Measurements from ENCODE around the gene CACNA1H.

CACNA1H gene

DNA sequence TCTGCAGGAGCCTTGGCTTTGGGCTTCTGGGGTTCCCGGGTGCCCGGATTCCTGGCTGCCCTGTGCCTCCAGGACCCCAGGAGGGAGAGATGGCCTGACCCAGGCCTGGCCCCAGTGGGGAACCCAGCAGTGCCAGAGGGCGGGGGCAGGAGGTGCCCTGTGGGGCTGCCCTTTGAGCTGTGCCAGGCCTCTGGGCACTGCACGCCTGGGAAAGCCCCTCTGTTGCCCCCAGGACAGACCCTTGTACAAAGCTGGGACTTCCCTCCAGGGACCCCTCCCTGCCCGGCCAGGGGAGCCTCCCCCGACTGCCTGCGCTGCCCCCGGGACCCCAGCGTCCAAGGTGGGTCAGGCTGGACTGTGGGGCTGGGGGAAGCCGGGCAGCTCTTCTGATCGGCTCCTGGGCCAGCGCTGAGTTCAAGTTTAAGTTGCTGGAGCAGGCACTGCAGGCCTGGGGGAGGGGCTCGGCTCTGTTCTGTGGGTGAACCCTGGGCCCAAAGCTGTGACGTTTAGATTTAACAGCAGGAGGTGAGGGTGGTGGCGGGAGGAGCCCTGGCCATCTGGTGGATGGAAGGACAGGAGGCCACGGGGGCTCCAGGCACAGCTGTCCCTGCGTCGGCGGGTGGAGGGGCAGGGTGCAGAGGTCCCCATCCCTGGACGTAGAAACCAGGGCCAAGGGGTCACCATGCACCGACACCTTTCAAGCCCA is 29.2 kb upstream of the CACNA1H start:
- Histone ChIP-seq H3K9me3 (ENCODE audit: control insufficient read depth, low read length) (no peaks in the 10 kb centered on the region), H3K4me1 (ENCODE audit: control insufficient read depth, insufficient read depth, low read length, poor library complexity, severe bottlenecking) (peaks cover 4% of the 10 kb centered on the region), H3K36me3 (ENCODE audit: control insufficient read depth, insufficient read depth, low read length) (no peaks in the 10 kb centered on the region), H3K27ac (ENCODE audit: low read depth, low read length, severe bottlenecking) (no peak overlapping the region), H3K4me3 (ENCODE audit: extremely low read depth, insufficient read depth, low read length, poor library complexity, severe bottlenecking) (no peak overlapping the region)
- WGBS, 2 experiments (ENCODE audit: insufficient coverage in 2 of 2), result 87 to 89% methylated on average over 20 to 21 of the region's 21 CpGs

DNA sequence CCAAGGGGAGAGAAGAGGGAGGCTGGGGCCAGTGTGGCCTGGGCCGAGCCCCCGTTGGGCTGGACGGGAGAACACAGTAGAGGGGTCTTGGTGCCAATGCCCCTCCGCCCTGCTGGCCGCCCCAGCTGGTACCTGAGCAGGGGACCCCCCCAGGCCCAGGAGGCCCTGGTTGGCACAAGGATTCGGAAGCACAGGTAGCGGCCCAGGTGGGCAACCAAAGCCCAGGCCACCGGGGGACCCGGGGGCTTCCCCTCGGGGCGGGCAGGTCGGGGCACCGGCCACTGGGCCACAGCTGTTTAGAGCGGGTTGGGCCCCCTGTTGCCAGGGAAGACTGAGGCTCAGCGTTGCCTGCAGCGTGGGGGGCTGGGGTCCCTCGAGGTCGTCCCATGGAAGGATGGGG is 28.6 kb upstream of the CACNA1H start:
- H3K27ac ChIP-seq (ENCODE audit: low read depth, low read length, severe bottlenecking), result no peak overlapping the region
- H3K9me3 ChIP-seq (ENCODE audit: control insufficient read depth, low read length), result no peaks in the 10 kb centered on the region
- WGBS, 2 experiments (ENCODE audit: insufficient coverage in 2 of 2), result 92 to 95% methylated on average over 13 to 17 of the region's 18 CpGs
- no peak overlapping the region for H3K4me3 ChIP-seq (ENCODE audit: extremely low read depth, insufficient read depth, low read length, poor library complexity, severe bottlenecking)
- H3K36me3 ChIP-seq (ENCODE audit: control insufficient read depth, insufficient read depth, low read length), result no peaks in the 10 kb centered on the region
- peaks cover 5% of the 10 kb centered on the region for H3K4me1 ChIP-seq (ENCODE audit: control insufficient read depth, insufficient read depth, low read length, poor library complexity, severe bottlenecking)

DNA sequence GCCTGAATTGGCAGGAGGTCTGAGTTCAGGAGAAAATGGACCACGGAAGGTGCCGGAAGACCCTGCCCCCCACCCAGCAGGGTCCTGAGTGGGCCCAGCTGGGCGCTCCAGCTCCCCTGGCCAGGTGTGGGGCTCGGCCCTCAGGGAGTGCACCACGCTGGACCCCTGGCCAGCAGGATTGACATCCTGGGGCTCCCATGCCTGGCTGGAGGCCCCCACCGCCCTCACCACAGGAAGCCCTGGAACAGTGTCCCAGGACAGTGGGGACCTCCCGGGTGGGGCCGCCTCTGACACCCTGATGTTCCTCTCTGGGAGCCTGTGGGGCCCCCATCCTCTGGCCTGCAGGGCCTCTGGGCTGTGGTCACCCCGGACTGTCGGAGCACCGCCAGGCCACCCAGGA is 28.1 kb upstream of the CACNA1H start:
- Histone ChIP-seq H3K4me1 (ENCODE audit: control insufficient read depth, insufficient read depth, low read length, poor library complexity, severe bottlenecking) (peaks cover 7% of the 10 kb centered on the region), H3K4me3 (ENCODE audit: extremely low read depth, insufficient read depth, low read length, poor library complexity, severe bottlenecking) (no peak overlapping the region), H3K36me3 (ENCODE audit: control insufficient read depth, insufficient read depth, low read length) (no peaks in the 10 kb centered on the region), H3K27ac (ENCODE audit: low read depth, low read length, severe bottlenecking) (no peak overlapping the region), H3K9me3 (ENCODE audit: control insufficient read depth, low read length) (no peaks in the 10 kb centered on the region)
- 90 to 92% methylated on average over 9 of the region's 11 CpGs for WGBS, 2 experiments (ENCODE audit: insufficient coverage in 2 of 2)

DNA sequence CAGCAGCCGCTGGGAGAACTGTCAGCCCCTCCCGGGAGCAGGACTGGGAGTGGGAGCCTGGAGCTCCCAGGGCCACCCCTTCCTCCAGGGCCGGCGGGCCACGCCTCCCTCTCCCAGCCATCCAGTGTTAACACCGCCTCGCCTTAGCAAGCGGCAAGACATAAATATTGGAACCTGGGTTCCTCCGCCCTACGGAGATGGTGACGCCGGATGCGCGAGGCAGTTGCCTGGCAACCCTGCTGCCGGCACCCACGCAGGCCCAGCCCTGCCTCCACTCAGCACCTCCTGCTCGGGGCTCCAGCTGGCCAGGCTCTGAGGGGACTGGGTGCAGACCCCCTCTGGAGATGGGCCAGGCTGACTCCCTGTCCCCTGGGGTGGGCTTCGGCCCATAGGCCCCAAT is 27.4 kb upstream of the CACNA1H start:
- no peaks in the 10 kb centered on the region for H3K9me3 ChIP-seq (ENCODE audit: control insufficient read depth, low read length)
- 82 to 89% methylated on average over 16 to 17 of the region's 18 CpGs for WGBS, 2 experiments (ENCODE audit: insufficient coverage in 2 of 2)
- H3K36me3 ChIP-seq (ENCODE audit: control insufficient read depth, insufficient read depth, low read length), result no peaks in the 10 kb centered on the region
- no peak overlapping the region for H3K27ac ChIP-seq (ENCODE audit: low read depth, low read length, severe bottlenecking)
- peaks cover 7% of the 10 kb centered on the region for H3K4me1 ChIP-seq (ENCODE audit: control insufficient read depth, insufficient read depth, low read length, poor library complexity, severe bottlenecking)
- no peak overlapping the region for H3K4me3 ChIP-seq (ENCODE audit: extremely low read depth, insufficient read depth, low read length, poor library complexity, severe bottlenecking)

DNA sequence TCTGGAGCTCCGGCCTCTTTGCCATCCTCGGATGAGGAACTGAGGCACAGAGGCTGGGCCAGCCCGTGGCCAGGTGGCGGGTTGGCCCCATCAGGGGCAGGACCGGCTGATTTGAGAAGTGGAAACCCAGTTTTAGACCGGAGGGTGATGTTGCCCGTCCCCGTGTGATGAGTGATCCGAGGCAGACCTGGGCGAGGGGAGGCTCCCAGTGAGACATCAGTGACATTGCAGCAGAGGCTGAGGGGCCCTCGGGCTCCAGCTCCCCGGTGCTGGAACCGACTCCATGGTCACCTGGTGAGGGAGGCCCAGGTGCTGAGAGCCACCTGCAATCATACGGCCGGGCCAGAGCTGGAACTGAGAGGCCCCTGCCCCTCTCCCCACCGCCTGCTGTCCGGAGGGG is 26.9 kb upstream of the CACNA1H start:
- Histone ChIP-seq H3K4me1 (ENCODE audit: control insufficient read depth, insufficient read depth, low read length, poor library complexity, severe bottlenecking) (peaks cover 7% of the 10 kb centered on the region), H3K27ac (ENCODE audit: low read depth, low read length, severe bottlenecking) (no peak overlapping the region), H3K4me3 (ENCODE audit: extremely low read depth, insufficient read depth, low read length, poor library complexity, severe bottlenecking) (no peak overlapping the region), H3K9me3 (ENCODE audit: control insufficient read depth, low read length) (no peaks in the 10 kb centered on the region), H3K36me3 (ENCODE audit: control insufficient read depth, insufficient read depth, low read length) (no peaks in the 10 kb centered on the region)
- WGBS, 2 experiments (ENCODE audit: insufficient coverage in 2 of 2), result 90 to 92% methylated on average over 17 of the region's 17 CpGs

DNA sequence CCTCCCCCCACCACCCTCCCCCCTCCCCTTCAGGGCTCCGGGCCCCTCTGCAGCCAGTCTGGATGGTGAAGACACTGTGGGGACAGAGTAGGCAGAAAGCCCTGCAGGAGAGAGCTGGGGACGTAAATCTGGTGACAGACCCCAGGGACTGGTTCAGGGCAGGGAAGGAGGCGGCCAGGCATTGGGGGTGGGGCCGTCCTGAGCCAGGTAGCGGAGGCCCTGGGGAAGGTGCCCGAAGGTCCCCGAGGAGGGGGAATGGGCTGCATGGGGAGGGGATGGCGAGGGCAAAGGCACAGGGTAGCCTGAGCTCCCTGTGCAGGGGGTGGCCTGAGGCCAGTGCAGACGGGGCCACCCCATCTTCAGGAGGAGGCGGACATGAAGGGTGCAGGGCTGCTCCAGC is 26.3 kb upstream of the CACNA1H start:
- H3K4me3 ChIP-seq (ENCODE audit: extremely low read depth, insufficient read depth, low read length, poor library complexity, severe bottlenecking), result no peak overlapping the region
- 75 to 78% methylated on average over 7 to 9 of the region's 10 CpGs for WGBS, 2 experiments (ENCODE audit: insufficient coverage in 2 of 2)
- H3K36me3 ChIP-seq (ENCODE audit: control insufficient read depth, insufficient read depth, low read length), result no peaks in the 10 kb centered on the region
- no peak overlapping the region for H3K27ac ChIP-seq (ENCODE audit: low read depth, low read length, severe bottlenecking)
- H3K9me3 ChIP-seq (ENCODE audit: control insufficient read depth, low read length), result no peaks in the 10 kb centered on the region
- peaks cover 7% of the 10 kb centered on the region for H3K4me1 ChIP-seq (ENCODE audit: control insufficient read depth, insufficient read depth, low read length, poor library complexity, severe bottlenecking)

DNA sequence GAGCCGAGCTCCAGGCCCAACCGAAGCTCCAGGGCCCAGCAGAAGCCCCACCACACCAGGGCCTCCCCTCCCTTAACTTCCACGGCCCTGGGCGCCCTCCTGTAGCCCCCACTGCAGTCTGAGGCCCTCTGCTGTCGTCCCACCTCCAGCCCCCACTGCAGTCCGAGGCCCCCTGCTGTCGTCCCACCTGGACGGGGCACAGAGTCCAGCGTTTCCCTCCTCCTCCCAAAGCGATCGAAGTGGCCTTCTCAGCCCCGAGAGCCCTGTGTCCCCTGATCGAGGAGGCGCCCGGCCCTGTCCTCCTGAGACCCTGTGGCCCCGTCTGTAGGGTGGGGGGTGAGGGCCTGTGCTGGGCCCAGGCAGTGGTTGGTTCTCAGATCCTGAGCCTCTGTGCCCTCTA is 25.8 kb upstream of the CACNA1H start:
- Histone ChIP-seq H3K4me3 (ENCODE audit: extremely low read depth, insufficient read depth, low read length, poor library complexity, severe bottlenecking) (no peak overlapping the region), H3K9me3 (ENCODE audit: control insufficient read depth, low read length) (no peaks in the 10 kb centered on the region), H3K36me3 (ENCODE audit: control insufficient read depth, insufficient read depth, low read length) (no peaks in the 10 kb centered on the region), H3K4me1 (ENCODE audit: control insufficient read depth, insufficient read depth, low read length, poor library complexity, severe bottlenecking) (peaks cover 4% of the 10 kb centered on the region), H3K27ac (ENCODE audit: low read depth, low read length, severe bottlenecking) (no peak overlapping the region)
- 84 to 88% methylated on average over 11 to 13 of the region's 16 CpGs for WGBS, 2 experiments (ENCODE audit: insufficient coverage in 2 of 2)

DNA sequence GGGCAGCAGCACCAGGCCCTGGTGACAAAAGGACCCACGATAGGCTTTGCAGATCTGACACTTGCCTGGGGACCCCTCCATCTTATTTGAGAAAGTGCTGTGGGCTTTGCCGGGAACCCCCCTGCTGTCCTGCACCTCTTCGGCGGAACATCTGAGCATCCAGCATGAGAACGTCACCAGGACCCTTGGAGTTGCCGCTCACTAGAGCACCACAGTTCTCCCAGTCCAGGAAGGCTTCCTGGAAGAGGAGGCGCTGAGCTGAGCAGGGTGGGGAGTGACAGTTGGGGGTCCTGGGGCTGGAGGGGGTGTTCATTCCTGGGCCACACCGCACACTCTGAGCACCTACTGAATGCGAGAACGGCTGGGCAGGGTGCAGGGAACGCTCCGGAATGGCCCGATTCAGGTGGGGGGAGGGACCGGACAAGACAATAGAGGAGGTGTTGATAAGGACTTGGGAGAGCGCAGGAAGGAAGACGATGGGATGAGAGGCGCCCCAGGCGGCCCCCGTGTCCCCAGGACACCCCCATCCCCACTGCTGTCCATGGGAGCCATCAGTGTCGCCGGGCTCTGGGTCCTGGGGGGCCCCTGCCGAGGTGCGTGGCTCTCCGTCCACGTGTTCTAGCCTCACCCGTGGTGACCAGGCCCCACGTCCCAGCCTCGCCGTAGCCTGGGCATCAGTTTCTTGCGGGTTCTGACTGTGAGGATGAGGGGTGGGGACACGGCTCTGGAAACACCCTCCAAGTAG is 24.8 kb upstream of the CACNA1H start:
- Histone ChIP-seq H3K4me3 (ENCODE audit: extremely low read depth, insufficient read depth, low read length, poor library complexity, severe bottlenecking) (no peak overlapping the region), H3K4me1 (ENCODE audit: control insufficient read depth, insufficient read depth, low read length, poor library complexity, severe bottlenecking) (peaks cover 3% of the 10 kb centered on the region), H3K27ac (ENCODE audit: low read depth, low read length, severe bottlenecking) (no peak overlapping the region), H3K36me3 (ENCODE audit: control insufficient read depth, insufficient read depth, low read length) (no peaks in the 10 kb centered on the region), H3K9me3 (ENCODE audit: control insufficient read depth, low read length) (no peaks in the 10 kb centered on the region)
- 89 to 93% methylated on average over 23 to 29 of the region's 31 CpGs for WGBS, 2 experiments (ENCODE audit: insufficient coverage in 2 of 2)

DNA sequence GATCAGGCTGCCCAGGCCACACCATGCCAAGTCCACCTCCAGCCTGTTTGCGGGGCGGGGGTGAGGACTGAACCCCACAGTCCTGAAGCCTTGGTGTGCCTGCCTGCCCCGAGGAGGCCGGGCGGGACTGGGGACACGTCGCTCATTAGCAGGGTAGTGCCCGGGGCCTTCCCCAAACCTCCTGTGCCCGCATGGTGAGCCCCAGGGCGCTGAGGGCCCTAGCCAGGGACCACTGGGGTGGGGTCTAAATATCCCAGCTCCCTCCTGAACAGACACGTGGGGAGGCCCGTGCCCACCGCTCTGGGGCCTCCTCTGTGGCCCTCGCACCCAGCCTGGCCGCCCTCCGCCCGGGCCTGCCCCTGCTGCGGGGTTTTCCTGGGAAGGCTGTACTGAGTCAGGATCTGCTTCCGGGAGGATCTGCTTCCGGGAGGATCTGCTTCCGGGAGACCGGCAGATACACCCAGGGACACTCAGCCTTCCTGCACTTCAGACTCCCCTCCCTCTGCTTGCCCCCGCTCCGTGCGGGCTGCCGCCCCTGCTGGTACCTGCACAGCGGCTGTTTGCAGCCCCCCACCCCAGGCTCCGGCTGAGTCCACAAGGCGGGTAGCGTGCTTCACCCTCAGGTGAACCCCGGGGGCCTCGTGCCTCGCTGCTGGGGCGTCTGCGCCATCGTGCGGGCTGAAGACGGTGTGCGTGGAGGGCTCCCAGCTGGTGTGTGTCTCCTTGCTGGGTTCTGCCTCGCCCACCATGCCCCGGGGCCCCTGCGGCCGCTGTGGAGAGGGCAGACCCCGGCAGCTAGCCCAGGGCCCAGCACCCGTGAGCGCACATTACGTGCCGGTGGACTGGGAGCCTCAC is 23.6 kb upstream of the CACNA1H start:
- Histone ChIP-seq H3K4me3 (ENCODE audit: extremely low read depth, insufficient read depth, low read length, poor library complexity, severe bottlenecking) (no peak overlapping the region), H3K4me1 (ENCODE audit: control insufficient read depth, insufficient read depth, low read length, poor library complexity, severe bottlenecking) (peaks cover 3% of the 10 kb centered on the region), H3K9me3 (ENCODE audit: control insufficient read depth, low read length) (no peaks in the 10 kb centered on the region), H3K27ac (ENCODE audit: low read depth, low read length, severe bottlenecking) (no peak overlapping the region), H3K36me3 (ENCODE audit: control insufficient read depth, insufficient read depth, low read length) (no peaks in the 10 kb centered on the region)
- WGBS, 2 experiments (ENCODE audit: insufficient coverage in 2 of 2), result 93 to 95% methylated on average over 42 to 48 of the region's 48 CpGs

DNA sequence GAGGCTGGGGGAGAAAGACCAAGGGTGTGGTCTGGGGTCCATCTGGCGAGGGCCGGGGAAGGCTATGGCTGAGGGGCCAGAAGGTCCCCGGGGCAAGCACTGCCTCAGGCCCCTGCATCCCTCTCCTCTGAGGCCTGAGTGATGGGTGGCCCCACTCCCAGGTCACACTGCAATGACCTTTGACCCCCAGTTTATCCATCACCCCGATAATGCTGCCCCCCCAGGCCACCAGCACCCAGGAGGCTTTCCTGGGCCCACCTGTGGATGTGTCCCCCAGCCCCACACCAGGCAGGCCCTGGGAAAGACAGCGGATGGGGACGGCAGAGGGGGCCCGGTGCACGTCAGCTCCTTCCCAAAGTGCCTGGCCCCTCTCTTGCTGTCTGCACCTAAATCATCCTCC is 22.5 kb upstream of the CACNA1H start:
- Histone ChIP-seq H3K27ac (ENCODE audit: low read depth, low read length, severe bottlenecking) (no peak overlapping the region), H3K4me3 (ENCODE audit: extremely low read depth, insufficient read depth, low read length, poor library complexity, severe bottlenecking) (no peak overlapping the region), H3K36me3 (ENCODE audit: control insufficient read depth, insufficient read depth, low read length) (no peaks in the 10 kb centered on the region), H3K9me3 (ENCODE audit: control insufficient read depth, low read length) (no peaks in the 10 kb centered on the region), H3K4me1 (ENCODE audit: control insufficient read depth, insufficient read depth, low read length, poor library complexity, severe bottlenecking) (peaks cover 3% of the 10 kb centered on the region)
- 85 to 93% methylated on average over 6 to 8 of the region's 8 CpGs for WGBS, 2 experiments (ENCODE audit: insufficient coverage in 2 of 2)

Measured in mesodermal cell (in vitro differentiated cells).